Endodermal cell (in vitro differentiated cells): ENCODE data around the gene CASZ1. TPM values are rescaled to one million over a fixed set of nuclear protein-coding genes. Genes with fewer than 3 reads are reported as not detected.

Experiments
- DNase-seq: peaks from one replicate; pipeline ENCODE4 v3.0.0-alpha.2; 2017
- H3K27ac ChIP-seq: 2 replicates; pipeline ENCODE4 v1.5.1; 2013; ENCODE audit warnings: mild to moderate bottlenecking, low read depth, low read length, moderate library complexity
- H3K27me3 ChIP-seq: 2 replicates; pipeline ENCODE4 v1.6.1; 2013; ENCODE audit warnings: mild to moderate bottlenecking, low read length, moderate library complexity; ENCODE audit not compliant: insufficient read depth, control insufficient read depth, poor library complexity, severe bottlenecking
- H3K36me3 ChIP-seq: 2 replicates; pipeline ENCODE4 v1.7.0; 2013; ENCODE audit warnings: mild to moderate bottlenecking, low read length, moderate library complexity; ENCODE audit not compliant: control insufficient read depth, insufficient read depth
- H3K4me1 ChIP-seq: one replicate; pipeline ENCODE4 v1.7.0; 2013; ENCODE audit warnings: low read length; ENCODE audit not compliant: control insufficient read depth, insufficient read depth
- H3K4me3 ChIP-seq: 2 replicates; pipeline ENCODE4 v1.5.1; 2013; ENCODE audit warnings: mild to moderate bottlenecking, low read length, moderate library complexity
- H3K9ac ChIP-seq: 2 replicates; pipeline ENCODE4 v1.6.1; 2013; ENCODE audit warnings: mild to moderate bottlenecking, low read length, moderate library complexity; ENCODE audit not compliant: poor library complexity, severe bottlenecking; ENCODE audit errors: extremely low read depth
- H3K9me3 ChIP-seq: 2 replicates; pipeline ENCODE4 v1.6.1; 2013; ENCODE audit warnings: mild to moderate bottlenecking, low read length, moderate library complexity; ENCODE audit not compliant: control insufficient read depth
- H3K27ac Mint-ChIP-seq: 2 replicates; pipeline ENCODE4 v1.8.0; 2020; ENCODE audit warnings: mixed read lengths
- H3K27me3 Mint-ChIP-seq: 2 replicates; pipeline ENCODE4 v1.8.0; 2021; ENCODE audit warnings: mild to moderate bottlenecking, mixed read lengths; ENCODE audit not compliant: insufficient read depth
- H3K36me3 Mint-ChIP-seq: 2 replicates; pipeline ENCODE4 v1.8.0; 2020; ENCODE audit warnings: low read depth, mixed read lengths
- H3K4me1 Mint-ChIP-seq: 2 replicates; pipeline ENCODE4 v1.8.0; 2020; ENCODE audit warnings: mixed read lengths
- H3K4me3 Mint-ChIP-seq: 2 replicates; pipeline ENCODE4 v1.8.0; 2020; ENCODE audit warnings: mild to moderate bottlenecking, moderate library complexity, mixed read lengths
- H3K9me3 Mint-ChIP-seq: 2 replicates; pipeline ENCODE4 v1.8.0; 2020; ENCODE audit warnings: mild to moderate bottlenecking, mixed read lengths
- WGBS, 2 experiments: methylation state at CpG; one replicate each; pipeline versions ENCODE4 v1.1.5 to v1.1.7; 2013; ENCODE audit warnings: missing lambda C conversion rate in 2 of 2, mixed read lengths in 1 of 2; ENCODE audit not compliant: insufficient coverage in 1 of 2, insufficient read length in 1 of 2; 5-methylcytosine and 5-hydroxymethylcytosine counted together
- total RNA-seq, 2 donors: library from RNA; stranded (reverse); fragmentation: NEBNext Ultra II Directional in 1 of 2; extraction: Animal tissue kit (Norgen Biotek cat#: 25700) in 1 of 2; gene quantifications; 2 replicates in 1 of 2; 3 replicates in 1 of 2; pipeline ENCODE4 v1.2.1, GENCODE V29; 2021
- TF ChIP-seq, protein P1 (sequence below): fragments of 200-600 bp; sonication (generic); conservative IDR thresholded peaks from 2 replicates; pipeline ENCODE4 v1.5.0; 2021; ENCODE audit warnings: antibody characterized with exemption, mild to moderate bottlenecking

CASZ1 gene
- total RNA-seq, 2 donors from 2014 or later = 3.5 to 5.9 TPM

DNA sequence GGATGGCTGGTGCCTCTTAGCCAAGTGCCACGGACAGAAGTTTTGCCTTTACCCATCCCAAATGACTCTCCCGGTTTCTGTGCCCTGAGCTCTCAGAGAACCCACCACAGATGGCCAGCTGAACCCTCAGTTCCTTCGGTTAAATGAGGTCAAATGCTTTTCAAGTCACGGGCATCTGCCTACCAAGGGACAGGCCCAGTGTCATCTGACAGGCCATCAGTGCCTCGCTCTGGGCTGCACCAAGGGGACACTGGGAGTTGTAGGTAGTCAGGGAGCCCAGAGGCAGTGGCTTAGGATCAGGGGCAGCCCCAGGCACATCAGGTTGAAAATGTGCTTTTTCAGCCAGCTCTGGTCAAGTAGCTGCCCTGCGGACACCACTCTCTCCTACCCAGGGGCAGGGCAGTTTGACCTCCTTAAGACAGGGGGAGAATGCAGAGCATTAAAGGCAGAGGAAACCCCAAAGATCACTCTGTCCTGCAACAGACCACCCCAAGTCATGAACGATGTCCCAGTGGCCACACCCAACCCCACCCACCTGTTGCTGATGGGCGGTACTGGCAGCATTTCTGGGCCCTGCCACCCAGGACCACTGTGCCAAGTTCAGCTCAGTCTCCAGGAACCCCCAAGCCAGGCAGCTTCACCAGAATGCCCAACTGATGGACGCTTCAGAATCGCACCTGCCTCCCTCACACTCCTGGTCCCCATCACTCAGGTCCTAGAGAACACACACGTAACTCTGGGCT lies 60.7 kb downstream of the CASZ1 start:
- H3K9me3 ChIP-seq = no peaks in the 10 kb centered on the region
- no peaks in the 10 kb centered on the region for H3K27me3 ChIP-seq
- H3K9me3 Mint-ChIP-seq = no peaks in the 10 kb centered on the region
- H3K4me3 Mint-ChIP-seq = no peak overlapping the region
- H3K36me3 ChIP-seq = no peaks in the 10 kb centered on the region
- H3K27ac ChIP-seq = peak overlapping the region; percentile 79
- no peak overlapping the region for H3K4me3 ChIP-seq
- peaks cover 10% of the 10 kb centered on the region for H3K4me1 Mint-ChIP-seq
- WGBS, 2 experiments = 82 to 94% methylated on average over 7 to 11 of the region's 11 CpGs
- H3K9ac ChIP-seq = no peak overlapping the region
- no peaks in the 10 kb centered on the region for H3K4me1 ChIP-seq
- DNase-seq = no peak
- H3K36me3 Mint-ChIP-seq = no peaks in the 10 kb centered on the region
- H3K27me3 Mint-ChIP-seq = no peaks in the 10 kb centered on the region
- TF ChIP-seq, protein P1, sequence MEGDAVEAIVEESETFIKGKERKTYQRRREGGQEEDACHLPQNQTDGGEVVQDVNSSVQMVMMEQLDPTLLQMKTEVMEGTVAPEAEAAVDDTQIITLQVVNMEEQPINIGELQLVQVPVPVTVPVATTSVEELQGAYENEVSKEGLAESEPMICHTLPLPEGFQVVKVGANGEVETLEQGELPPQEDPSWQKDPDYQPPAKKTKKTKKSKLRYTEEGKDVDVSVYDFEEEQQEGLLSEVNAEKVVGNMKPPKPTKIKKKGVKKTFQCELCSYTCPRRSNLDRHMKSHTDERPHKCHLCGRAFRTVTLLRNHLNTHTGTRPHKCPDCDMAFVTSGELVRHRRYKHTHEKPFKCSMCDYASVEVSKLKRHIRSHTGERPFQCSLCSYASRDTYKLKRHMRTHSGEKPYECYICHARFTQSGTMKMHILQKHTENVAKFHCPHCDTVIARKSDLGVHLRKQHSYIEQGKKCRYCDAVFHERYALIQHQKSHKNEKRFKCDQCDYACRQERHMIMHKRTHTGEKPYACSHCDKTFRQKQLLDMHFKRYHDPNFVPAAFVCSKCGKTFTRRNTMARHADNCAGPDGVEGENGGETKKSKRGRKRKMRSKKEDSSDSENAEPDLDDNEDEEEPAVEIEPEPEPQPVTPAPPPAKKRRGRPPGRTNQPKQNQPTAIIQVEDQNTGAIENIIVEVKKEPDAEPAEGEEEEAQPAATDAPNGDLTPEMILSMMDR = no peak
- no peak overlapping the region for H3K27ac Mint-ChIP-seq

DNA sequence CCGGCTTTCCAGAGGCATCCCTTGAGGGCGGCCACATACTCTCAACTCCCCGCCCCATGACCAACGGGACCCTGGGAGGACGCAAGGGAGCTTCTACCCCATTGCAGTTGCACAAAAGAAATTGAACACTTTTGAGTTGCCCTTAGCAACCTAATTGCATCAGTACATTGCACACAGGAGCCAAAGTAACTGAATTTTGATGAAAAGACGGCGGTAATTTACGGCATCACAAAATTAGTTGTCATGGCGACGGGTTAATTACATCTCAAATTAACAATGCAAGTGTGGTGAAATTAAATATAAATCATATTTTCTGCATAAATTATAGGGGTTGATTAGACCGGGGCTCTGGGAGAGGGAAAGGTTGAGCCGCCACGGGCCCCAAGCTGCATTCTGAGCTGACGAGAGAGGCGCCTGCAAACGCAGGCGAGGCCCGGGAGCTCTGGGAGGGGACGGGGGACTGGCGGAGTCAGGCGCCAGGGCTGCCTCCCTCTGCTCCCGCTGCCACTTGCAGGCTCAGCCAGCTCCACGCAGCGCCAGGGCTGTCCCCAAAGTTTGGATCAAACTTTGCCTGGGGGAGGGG lies 61.4 kb downstream of the CASZ1 start:
- H3K9ac ChIP-seq = no peak overlapping the region
- H3K4me1 ChIP-seq = no peaks in the 10 kb centered on the region
- TF ChIP-seq, protein P1 = no peak
- 70 to 75% methylated on average over 17 to 24 of the region's 24 CpGs for WGBS, 2 experiments
- no peak for DNase-seq
- H3K9me3 Mint-ChIP-seq = no peaks in the 10 kb centered on the region
- H3K4me3 Mint-ChIP-seq = no peak overlapping the region
- peaks cover 10% of the 10 kb centered on the region for H3K4me1 Mint-ChIP-seq
- H3K36me3 Mint-ChIP-seq = no peaks in the 10 kb centered on the region
- no peak overlapping the region for H3K4me3 ChIP-seq
- H3K36me3 ChIP-seq = no peaks in the 10 kb centered on the region
- H3K27ac Mint-ChIP-seq = no peak overlapping the region
- no peaks in the 10 kb centered on the region for H3K27me3 ChIP-seq
- H3K9me3 ChIP-seq = no peaks in the 10 kb centered on the region
- peak overlapping the region; percentile 79 for H3K27ac ChIP-seq
- H3K27me3 Mint-ChIP-seq = no peaks in the 10 kb centered on the region

DNA sequence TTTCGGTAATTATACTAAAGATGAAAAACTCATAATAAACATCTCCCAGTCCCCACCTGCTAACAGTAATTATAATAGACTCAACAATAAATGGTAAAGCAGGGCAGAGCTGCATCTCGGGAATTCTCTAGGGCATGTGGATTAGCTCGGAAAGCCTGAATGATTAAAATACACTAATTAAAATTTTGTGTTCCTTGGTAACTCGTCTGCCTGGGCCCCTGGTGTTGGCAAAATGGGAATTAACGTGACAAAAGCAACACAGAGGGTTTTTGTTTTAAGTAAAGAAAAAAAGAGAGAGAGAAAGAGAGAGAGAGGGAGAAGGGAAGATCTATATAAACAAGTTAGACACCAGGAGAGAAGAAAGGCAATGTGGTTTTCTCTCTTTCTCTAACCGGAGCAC lies 62.1 kb downstream of the CASZ1 start:
- 50 to 73% methylated on average over 3 to 6 of the region's 6 CpGs for WGBS, 2 experiments
- Histone ChIP-seq H3K4me3 (no peak overlapping the region), H3K27ac (peak overlapping the region; percentile 79), H3K4me1 (no peaks in the 10 kb centered on the region), H3K36me3 (no peaks in the 10 kb centered on the region), H3K9me3 (no peaks in the 10 kb centered on the region), H3K9ac (no peak overlapping the region), H3K27me3 (no peaks in the 10 kb centered on the region)
- no peaks in the 10 kb centered on the region for H3K9me3 Mint-ChIP-seq
- no peak overlapping the region for H3K27ac Mint-ChIP-seq
- H3K4me3 Mint-ChIP-seq = no peak overlapping the region
- TF ChIP-seq, protein P1 = no peak
- H3K4me1 Mint-ChIP-seq = peaks cover 10% of the 10 kb centered on the region
- no peaks in the 10 kb centered on the region for H3K27me3 Mint-ChIP-seq
- H3K36me3 Mint-ChIP-seq = no peaks in the 10 kb centered on the region
- no peak for DNase-seq
